HG03460 (cell line): Measurements from ENCODE around the gene TULP4.
"Not testable (repeated sequence)": the region's sequence is repeated elsewhere in the genome, so short reads cannot be mapped to it uniquely, and the experiment has no call there.

ENCODE experiments used
- ATAC-seq: cut with Tn5 transposase; IDR thresholded peaks from one replicate; pipeline ENCODE4 v1.9.1; 2021; ENCODE audit not compliant: unreplicated experiment

The TULP4 gene

GRCh38 chr6:158554611-158555361, 242.5 kb downstream of the TULP4 start:
- no peak for ATAC-seq

- ATAC-seq: no peak
Measured at GRCh38 chr6:158556113-158556512, 243.8 kb downstream of the TULP4 start.

- ATAC-seq: not testable (repeated sequence)
Measured at GRCh38 chr6:158557110-158557509, 244.8 kb downstream of the TULP4 start.

GRCh38 chr6:158557927-158558326, 245.7 kb downstream of the TULP4 start:
- no peak for ATAC-seq

- no peak for ATAC-seq
Measured at GRCh38 chr6:158558415-158559306, 246.4 kb downstream of the TULP4 start.

- no peak for ATAC-seq
Measured at GRCh38 chr6:158559338-158559894, 247.2 kb downstream of the TULP4 start.

- peak; percentile 89 for ATAC-seq
Measured at GRCh38 chr6:158559895-158560835, 247.9 kb downstream of the TULP4 start, which contains the start of gene TMEM181. Gene TMEM181, plus strand, starts transcription at chr6:158560091. Its CDS starts 134 bp downstream, at chr6:158560225.

GRCh38 chr6:158560836-158561320, 248.6 kb downstream of the TULP4 start:
- ATAC-seq: no peak
